Bronchial smooth muscle cell (primary cell): Measurements from ENCODE around the gene GBP4. TPM values are rescaled to one million over a fixed set of nuclear protein-coding genes. Genes with fewer than 3 reads are reported as not detected.

Experiments used
- total RNA-seq: library from RNA; depleted of rRNA; stranded (reverse); fragments of >200 nt; gene quantifications from 2 replicates; pipeline ENCODE4 v1.2.1, GENCODE V29; 2014

Gene GBP4
- 0.16 and 0.26 TPM in 2 replicates for total RNA-seq

GRCh38 chr1:89198491-89199072 lies at the start of gene GBP4:
Gene GBP4, minus strand, starts transcription at chr1:89198942. Its CDS starts 108 bp downstream, at chr1:89198834.

DNA sequence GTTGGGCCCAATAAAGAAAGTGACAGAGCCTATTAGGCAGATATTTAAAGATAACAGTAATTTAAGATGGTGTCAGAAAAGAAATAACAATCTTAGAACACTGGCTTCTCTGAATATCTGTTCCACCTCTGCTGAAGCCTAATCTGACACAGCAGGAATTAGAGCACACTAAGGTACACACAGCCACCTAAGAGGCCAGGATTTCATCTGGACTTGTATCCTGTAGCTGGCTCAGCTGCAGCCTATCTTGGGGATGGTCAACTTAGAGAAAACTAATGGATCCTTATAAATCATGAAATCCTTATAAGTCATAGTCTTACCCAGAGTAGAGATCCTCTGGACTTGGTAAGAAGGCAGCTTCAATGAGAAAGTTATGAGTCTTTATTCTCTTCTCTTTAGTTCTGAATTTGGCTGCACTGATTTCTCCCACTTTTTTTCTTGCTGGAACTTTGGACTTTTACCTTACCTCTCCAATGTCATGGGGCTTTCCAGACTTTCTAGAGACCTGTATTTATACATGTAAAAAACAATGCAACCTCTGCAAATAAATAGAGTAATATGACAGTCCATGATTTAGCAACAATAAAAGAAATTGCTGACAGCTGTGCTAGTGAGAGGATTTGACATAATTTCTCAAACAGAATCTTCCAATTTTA lies 23.0 kb downstream of the GBP4 start, which contains the start of gene GBP7:
Gene GBP7 (minus strand): TSS at position 403 of the 656 bp plus-strand sequence. CDS start 4,068 bp downstream, outside the sequence.

Other genes starting within 250 kb of the GBP4 start
- gene KYAT3, start 206.3 kb downstream of the GBP4 start, total RNA-seq: 15.9 and 50.4 TPM in 2 replicates
- 5.6 and 8.2 TPM in 2 replicates for gene RBMXL1, start 206.3 kb downstream of the GBP4 start, total RNA-seq
- gene GBP3, start 176.1 kb downstream of the GBP4 start, total RNA-seq: 18.9 and 32.5 TPM in 2 replicates
- gene GBP1, start 133.7 kb downstream of the GBP4 start, total RNA-seq: 11.0 and 19.7 TPM in 2 replicates
- gene GBP2, start 72.8 kb downstream of the GBP4 start, total RNA-seq: 48.1 and 87.7 TPM in 2 replicates
- gene GBP7, start 22.9 kb downstream of the GBP4 start, total RNA-seq: not detected in 2 replicates
- gene GBP5, start 73.9 kb upstream of the GBP4 start, total RNA-seq: 0.16 TPM in 1 of 2 replicates, not detected in the other
- gene GBP6, start 165.1 kb upstream of the GBP4 start, total RNA-seq: 0.17 TPM in 1 of 2 replicates, not detected in the other